Neural progenitor cell (in vitro differentiated cells): ENCODE data around the gene USP16.

Source experiments
- EZH2phosphoT487 ChIP-seq: fragments of 200-600 bp; sonication (generic); IDR thresholded peaks from 2 replicates; pipeline ENCODE4 v1.6.1; 2017; ENCODE audit warnings: antibody characterized with exemption
- TF ChIP-seq, protein P1 (sequence below): fragments of 200-600 bp; sonication (generic); IDR thresholded peaks from 2 replicates; pipeline ENCODE4 v1.5.1; 2017; ENCODE audit warnings: antibody characterized with exemption, mild to moderate bottlenecking

DNA sequence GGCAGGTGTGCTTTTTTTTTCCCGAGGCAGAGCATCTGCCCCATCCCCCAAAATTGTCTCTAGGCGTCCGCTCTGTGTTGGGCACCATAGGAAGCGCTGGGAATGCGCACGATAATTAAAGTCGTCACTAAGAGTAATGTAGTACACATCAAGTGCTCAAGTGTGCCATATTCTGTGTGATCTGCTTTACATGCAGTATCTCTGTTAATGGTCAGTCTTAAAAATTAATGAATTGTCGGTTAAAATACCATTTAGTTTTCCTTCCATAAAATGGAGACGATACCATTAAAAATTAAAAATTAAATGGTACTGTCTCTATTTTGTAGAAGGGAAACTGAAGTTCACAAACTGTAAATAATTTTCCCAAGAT, 49.5 kb downstream of the USP16 start:
- no peak for TF ChIP-seq EZH2phosphoT487
- TF ChIP-seq, protein P1, sequence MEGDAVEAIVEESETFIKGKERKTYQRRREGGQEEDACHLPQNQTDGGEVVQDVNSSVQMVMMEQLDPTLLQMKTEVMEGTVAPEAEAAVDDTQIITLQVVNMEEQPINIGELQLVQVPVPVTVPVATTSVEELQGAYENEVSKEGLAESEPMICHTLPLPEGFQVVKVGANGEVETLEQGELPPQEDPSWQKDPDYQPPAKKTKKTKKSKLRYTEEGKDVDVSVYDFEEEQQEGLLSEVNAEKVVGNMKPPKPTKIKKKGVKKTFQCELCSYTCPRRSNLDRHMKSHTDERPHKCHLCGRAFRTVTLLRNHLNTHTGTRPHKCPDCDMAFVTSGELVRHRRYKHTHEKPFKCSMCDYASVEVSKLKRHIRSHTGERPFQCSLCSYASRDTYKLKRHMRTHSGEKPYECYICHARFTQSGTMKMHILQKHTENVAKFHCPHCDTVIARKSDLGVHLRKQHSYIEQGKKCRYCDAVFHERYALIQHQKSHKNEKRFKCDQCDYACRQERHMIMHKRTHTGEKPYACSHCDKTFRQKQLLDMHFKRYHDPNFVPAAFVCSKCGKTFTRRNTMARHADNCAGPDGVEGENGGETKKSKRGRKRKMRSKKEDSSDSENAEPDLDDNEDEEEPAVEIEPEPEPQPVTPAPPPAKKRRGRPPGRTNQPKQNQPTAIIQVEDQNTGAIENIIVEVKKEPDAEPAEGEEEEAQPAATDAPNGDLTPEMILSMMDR, result no peak
